ENCODE results near the gene SGF29.
"Not testable (repeated sequence)": the region's sequence is repeated elsewhere in the genome, so short reads cannot be mapped to it uniquely, and the experiment has no call there.

SGF29 gene

DNA sequence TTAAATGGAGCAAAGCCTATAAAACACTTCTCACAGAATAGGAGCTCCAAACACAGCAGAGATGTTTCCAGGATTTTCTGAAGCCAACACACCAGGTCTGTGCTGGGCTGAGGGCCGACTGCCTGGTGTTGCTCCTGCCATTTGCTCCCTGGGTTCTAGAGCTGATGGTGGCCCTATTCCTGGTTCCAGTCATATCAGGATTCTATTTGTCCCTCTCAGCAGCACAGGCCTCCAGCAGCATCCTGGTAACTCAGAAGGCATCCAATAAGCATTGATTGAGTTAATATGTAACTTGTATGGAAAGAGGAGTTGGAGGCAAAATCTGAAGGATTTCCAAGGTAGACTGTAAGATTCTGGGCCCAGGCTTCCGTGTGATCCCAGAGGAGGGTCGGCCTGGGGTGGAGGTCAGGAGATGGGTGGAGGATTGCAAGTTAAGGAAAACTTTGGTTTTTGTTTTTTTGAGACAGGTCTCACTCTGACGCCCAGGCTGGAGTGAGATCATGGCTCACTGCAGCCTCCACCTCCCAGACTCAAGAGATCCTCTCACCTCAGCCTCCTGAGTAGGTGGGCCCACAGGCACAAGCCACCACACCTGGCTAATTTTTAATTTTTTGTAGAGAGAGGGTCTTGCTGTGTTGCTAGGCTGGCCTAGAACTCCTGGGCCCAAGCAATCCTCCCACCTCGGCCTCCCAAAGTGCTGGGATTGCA is 20.6 kb upstream of the SGF29 start:
- DNase-seq (ENCODE audit: low read depth): no peak

DNA sequence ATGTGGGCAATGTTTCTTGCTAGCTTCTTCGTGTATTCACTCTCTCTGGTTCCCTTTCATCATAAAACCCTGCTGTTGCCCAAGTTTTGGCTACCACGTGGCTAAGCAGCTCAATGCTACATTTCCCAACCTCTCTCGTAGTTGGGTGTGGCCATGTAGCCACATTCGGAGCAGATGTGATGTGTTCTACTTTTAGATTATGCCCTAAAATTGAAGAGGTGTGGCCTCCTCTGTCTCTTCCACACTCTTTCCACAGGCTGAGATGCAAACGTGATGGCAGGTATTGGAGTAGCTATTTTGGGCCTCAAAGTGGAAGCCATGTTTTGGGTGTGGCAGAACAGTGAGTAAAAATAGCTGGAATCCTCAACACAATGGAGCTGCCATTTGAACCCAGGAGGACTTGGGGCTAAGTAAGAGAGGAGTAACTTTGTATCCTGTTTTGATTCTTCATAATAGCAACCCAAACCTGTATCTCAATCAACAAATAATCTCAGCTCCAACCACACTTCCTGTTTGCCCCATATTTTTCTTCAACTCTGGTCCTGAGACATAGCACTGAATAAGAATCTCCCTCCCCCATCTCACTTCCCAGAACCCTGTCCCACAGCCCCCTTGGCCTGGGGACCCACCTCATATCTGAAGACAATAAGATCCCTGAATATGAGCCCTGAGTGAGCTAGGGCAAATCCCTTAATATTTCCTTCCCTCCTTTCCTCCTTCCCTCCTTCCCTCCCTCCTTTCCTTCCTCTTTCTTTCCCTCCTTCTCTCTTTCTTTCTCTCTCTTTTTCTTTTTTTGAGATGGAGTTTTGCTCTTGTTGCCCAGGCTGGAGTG is 19.0 kb upstream of the SGF29 start:
- DNase-seq (ENCODE audit: low read depth): no peak

DNA sequence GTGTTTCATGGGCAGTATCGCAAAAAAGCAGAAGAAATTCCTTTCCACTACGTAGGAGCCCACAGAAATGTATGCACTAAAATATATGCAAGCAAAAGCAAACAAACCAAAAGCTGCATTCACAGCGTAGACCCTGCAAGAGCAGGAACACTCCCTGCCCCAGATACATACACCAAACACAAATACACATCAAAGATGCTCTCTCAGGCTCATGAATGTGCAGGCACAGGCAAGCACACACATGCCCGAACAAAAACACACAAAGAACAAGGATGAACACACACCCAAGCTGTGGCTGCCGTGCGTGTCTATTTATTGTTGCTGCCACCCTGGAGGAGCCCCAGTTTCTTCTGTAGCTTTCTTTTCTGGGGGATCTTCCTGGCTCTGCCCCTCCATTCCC is 16.6 kb upstream of the SGF29 start:
- DNase-seq (ENCODE audit: low read depth): no peak

DNA sequence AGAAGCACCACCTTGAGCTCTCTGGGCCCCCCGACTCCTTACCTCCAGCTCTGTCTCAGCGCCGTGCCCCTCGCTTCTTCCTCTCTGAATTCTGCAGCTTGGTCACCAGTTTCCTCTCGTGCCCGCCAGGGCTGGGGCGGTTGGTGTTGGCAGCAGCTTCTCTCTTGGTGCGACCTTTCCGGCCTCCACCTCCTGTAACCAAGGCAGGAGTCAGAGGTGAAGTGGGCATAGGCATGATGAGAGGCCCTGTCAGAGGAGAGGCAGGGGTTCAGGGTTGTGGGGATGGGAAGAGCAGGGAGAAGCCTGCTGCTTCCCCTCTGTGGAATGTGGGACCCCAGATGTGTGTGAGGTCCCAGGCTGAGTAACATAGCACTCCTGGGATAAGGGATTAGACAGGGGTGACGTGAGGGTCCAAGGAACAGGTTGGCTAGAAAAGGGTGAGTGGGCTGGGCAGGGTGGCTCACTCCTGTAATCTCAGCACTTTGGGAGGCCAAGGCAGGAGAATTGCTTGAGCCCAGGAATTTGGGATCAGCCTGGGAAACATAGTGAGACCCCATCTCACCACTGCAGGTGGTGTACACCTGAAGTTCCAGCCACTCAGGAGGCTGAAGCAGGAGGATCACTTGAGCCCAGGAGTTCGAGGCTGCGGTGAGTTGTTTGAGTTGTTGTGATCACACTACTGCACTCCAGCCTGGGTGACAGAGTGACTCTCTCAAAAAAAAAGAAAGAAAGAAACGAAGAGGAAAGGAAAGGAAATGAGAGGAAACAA is 15.6 kb upstream of the SGF29 start:
- no peak for DNase-seq (ENCODE audit: low read depth)

DNA sequence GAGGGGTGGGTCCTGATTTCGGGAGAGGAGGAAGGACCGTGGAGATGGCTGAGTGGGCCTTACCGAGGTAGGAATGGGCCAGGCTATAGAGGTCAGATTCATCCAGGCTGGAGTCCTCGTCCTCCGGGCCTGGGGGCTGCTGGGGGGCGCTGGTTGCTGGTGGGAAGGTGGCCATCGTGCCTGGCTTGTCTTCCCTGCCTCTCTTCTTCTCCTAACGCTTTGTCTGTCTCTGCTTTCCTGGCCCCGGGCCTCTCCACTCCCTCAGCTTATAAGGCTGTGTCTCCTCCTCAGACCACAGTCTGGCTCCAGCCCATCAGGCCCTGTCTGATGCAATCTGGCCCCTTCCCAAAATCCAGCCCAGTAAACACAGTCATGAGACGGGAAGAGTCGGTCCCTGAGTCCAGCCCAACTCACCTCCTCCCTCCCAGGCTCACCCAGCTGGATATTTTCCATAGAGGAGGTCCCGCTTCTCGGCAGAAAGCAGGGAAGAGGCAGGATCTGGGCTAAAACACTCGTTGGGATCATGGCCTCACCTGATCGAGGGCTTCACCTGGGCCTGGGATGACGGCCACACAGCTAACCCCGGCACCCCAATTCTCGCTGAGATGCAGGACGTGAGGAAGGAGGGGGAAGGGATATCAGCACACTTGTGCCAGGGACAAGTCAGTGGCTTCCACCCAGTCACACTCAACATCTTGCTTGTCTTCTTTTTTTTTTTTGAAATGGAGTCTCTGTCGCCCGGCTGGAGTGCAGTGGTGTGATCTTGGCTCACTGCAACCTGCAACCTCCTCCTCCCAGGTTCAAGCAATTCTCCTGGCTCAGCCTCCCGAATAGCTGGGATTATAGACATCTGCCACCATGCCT is 14.8 kb upstream of the SGF29 start, which contains the start of gene NUPR1:
TSS of gene NUPR1 (minus strand) at position 242 of the 864 bp plus-strand sequence. CDS start at position 175, 67 bp downstream.
- DNase-seq (ENCODE audit: low read depth): no peak

DNA sequence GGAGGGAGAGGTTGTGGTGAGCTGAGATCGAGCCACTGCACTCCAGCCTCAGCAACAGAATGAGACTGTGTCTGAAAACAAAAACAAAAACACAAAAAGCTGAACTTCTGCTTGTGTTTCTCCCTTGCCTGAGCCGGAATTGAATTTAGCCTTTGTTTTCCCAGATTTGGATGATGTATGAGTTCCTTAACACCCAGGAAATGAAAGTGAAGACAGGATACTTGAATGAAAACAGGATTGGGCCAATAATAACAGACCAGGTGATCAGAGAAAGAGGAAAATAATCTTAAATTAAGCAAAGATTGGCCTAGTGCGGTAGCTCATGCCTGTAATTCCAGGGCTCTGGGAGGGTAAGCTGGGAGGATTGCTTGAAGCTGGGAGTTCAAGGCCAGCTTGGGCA is 13.4 kb upstream of the SGF29 start:
- no peak for DNase-seq (ENCODE audit: low read depth)

DNA sequence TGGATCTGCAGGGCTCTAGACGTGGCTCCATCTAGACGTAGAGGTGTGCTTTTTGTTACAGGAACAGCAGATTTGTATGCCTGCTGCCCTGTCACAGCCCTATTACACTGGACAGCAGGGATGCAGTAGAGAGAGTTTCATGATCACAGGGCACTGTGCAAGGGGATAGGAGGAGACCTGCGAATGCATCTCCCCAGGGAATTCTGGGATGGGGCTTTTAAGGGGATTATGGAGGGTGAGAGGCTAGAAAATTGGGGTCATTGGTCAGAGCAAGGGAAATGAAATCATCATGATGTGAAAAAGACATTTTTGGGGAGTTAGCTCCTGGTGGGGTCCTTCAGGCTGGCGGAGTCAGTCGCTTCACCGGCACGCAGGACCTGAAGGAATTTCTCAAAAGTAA is 11.1 kb upstream of the SGF29 start:
- DNase-seq (ENCODE audit: low read depth): no peak

DNA sequence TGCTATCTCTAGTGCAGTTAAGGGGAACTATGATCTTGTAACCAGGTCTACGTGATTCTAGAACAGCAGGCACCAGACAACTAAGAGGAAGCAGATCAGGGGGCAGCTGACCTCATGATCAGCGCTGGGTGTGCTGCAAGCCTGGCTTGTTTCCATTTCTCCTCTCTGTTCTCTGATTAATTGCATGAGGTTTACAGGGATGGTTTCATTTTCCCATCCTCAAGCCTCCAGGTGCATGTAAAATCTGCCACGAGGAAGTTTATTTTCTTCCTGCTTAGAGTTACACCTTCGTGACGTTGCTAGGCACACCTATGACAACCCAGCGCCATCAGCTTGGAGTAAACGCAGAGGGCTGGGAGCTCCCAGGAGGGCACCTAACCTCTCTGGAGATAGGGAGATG is 10.6 kb upstream of the SGF29 start:
- no peak for DNase-seq (ENCODE audit: low read depth)

DNA sequence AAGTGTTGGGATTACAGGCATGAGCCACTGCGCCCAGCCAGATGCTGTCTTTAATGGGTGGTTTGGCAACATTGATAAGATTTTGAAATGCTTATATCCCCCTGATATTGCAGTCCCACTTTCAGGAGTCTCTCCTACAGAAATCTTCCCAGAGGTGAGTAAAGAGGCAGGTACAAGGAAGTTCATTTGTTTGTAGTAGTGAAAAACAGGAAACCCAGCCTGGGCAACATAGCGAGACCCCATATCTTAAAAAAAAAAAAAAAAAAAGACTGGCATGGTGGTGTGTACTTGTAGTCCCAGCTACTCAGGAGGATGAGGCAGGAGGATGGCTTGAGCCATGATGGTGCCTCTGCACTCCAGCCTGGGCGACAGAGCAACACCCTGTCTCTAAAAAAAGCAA is 8.7 kb upstream of the SGF29 start:
- no peak for DNase-seq (ENCODE audit: low read depth)

DNA sequence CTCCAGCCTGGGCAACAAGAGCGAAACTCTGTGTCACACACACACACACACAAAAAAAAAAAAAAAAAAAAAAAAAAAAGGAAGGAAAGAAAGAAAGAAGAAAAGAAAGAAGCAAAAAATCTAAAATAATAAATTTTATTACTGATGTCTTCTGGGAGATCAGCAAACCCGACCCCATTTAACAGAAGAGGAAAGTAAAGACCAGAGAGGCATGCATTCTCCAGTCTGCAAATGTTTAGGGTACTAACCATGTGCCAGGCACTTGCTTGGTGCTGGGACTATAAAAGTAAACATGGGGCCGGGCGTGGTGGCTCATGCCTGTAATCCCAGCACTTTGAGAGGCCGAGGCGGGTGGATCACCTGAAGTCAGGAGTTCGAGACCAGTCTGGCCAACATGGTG is 7.8 kb upstream of the SGF29 start:
- not testable (repeated sequence) for DNase-seq (ENCODE audit: low read depth)

DNA sequence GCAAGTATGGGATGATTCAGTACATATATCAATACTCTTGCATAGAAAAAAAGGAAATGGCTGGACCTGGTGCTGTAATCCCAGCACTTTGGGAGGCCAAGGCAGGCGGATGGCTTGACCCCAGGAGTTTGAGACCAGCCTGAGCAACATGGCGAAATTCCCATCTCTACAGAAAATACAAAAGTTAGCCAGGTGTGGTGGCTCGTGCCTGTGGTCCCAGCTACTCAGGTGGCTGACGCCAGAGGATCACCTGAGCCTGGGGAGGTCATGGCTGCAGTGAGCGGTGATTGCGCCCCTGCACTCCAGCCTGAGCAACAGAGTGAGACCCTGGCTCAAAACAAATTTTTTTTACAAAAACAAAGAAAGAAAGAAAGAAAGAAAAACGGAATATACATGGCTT is 7.1 kb upstream of the SGF29 start:
- no peak for DNase-seq (ENCODE audit: low read depth)

DNA sequence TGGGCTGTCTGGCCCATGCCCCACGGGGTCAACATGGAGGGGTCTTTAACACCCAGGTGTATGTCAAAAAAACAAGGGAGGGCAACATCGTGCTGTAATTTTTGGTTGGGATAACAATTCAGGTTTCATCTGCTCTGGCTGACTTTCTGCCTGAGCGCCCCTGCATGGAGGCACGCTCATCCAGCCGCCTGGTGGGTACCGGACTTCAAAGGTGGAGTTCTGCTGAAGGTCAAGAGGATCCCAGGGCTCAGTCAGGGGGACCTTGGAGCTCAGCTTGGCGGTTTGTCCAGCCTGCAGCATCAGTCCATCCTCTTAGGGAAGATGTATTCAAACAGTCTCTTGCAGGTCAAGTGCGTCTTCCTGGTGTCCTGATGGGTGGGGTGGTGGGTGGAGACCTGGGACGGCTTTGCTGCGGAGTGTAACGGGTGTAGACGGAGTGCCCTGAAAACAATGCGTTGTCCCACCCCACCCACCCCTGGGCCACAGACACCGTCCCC is 5.4 kb upstream of the SGF29 start:
- DNase-seq (ENCODE audit: low read depth): no peak

DNA sequence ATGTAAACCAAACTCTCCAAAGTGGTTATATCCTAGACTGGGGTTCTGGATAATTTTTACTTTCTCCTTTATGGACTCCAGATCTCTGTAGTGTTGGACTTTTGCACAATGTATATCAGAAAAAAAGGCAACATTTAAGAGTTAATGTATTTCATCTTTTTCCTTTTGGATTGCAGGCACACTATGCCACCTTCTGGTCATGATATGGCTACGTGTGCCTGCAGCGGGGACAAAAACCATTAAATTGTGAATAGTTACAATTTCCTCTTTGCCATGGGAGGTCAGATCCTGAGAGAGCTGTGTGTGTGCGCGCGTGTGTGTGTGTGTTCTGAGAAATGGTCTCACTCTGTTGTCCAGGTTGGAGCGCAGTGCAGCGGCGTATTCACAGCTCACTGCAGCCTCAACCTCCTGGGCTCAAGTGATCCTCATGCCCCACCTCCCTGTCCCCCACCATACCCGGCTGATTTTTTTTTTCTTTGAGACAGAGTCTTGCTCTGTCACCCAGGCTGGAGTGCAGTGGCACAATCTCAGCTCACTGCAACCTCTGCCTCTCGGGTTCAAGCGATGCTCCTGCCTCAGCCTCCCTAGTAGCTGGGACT is 4.3 kb upstream of the SGF29 start:
- DNase-seq (ENCODE audit: low read depth): no peak

DNA sequence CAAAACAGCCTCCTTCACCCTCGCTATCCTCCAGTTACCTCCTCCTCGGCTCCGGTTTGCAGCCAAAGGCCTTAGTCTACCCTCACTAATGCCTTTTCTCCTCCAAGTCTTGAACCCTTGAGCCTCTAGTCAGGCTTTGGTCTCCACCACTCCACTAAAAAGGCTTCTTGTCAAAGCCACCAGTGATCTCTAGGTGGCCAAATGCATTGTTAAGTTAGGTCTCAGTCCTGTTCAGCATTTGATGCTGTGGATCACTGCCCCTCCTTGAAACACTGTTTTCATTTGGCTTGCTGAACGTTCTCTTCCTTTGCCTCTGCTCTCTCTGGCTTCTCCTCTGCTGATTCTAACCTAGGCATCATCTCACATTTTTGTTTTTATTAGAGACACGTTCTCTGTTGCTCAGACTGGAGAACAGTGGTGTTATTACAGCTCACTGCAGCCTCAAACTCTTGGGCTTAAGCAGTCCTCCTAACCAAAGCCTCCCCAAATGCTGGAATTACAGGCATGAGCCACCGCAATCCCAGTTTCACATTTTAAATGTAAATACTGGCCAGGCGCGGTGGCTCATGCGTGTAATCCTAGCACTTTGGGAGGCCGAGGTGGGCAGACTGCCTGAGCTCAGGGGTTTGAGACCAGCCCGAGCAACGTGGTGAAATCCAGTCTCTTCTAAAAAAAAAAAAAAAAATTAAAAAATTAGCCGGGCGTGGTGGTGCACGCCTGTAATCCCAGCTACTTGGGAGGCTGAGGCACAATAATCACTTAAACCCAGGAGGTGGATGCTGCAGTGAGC is 1.1 kb downstream of the SGF29 start:
- DNase-seq (ENCODE audit: low read depth): no peak

DNA sequence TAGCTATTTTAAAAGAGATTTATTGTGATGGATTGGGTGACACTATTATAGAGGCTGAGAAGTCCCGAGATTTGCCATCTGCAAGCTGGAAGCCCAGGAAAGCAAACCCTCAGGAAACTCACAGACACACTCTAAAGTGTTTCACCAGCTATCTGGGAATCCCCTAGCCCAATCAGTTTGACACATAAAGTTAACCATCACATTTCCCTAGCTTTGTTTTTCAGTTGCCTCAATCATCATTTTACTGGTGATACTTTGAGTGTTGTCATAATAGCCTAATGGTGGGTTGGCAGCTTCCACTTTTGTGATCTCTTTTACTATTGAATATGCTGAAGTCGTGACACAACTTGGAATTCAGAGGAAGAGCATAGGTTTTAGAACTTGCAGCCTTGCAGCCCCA is 1.8 kb downstream of the SGF29 start:
- no peak for DNase-seq (ENCODE audit: low read depth)

DNA sequence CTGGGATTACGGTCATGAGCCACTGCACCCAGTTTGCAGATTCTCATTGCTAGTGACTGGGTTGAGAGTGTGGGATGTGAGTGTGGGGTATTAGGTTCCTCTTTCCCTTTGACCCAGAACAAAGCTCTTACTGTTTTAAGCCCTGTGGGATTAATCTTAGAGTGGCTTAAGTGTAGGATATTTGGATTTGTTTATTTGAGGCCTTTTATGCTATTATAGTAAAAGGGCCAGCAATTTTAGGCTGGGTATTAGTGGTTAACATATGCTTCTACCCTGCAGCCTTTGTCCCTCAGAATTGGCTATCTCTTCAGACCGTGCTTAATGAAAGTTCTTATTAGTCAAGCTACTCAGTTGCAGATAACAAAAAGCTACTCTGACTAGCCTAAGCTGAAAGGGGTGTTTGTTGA is 3.2 kb downstream of the SGF29 start:
- no peak for DNase-seq (ENCODE audit: low read depth)

DNA sequence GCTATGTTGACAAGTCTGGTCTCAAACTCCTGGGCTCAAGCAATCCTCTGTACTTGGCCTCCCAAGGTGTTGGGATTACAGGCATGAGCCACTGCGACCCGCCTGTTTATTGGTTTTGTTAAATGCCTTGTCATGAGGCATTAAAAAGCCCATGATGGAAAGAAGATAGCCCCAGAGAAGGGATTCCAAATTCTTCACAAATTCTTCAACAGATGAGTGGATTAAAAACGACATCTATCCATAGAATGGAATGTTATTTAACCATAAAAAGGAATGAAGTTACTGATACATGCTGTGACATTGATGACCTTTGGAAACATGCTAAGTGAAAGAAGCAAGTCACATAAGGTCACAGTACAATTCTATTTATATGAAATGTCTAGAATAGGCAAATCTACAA is 4.7 kb downstream of the SGF29 start:
- DNase-seq (ENCODE audit: low read depth): no peak

DNA sequence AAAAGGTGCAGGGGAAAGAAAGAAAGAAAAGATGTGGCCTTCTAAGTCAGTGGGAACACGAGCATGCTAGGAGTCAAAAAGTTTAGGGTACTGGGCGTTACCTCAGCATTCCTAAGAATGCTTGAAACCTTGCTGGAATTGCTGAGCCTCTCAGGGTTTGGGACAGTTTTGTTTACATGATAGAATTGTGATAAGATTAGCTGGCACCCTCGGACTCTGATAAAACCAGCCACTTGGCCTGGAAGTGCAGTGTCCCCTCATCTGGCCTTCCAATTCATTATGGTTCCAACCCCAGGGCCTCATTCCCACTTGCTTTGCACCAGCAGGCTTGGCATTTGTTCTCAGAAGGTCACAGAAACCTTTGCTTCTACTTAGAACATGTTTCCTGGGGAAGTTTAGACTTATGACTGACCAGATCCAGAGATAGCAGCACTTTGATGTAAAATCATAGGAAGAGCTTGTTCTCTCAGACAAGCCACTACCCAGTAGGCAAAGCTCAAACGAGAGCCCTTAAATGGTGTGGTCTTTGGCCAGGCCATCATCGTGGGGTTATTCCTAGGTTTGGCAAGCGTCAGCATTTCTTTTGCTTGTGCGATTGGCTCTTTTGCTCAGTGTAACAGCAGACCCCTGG is 8.0 kb downstream of the SGF29 start:
- no peak for DNase-seq (ENCODE audit: low read depth)

DNA sequence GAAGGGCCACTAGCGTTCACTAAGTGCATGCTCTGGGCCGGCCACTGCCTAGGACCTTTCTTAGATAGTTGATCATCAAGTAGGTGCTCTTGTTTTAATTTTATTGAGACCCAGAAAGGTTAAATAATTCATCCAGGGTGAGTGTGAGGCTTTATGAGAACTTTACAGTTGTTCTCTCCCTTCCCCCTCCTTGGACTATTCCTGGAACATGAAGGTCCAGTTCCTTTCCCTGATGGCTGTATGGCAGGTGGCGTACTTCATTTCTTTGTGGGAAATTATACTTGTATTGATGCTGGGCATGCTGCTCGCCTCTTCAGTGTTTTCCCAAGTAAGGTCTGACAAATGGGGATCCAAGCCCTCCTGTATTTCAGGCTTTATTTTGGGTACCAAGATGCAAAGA is 8.5 kb downstream of the SGF29 start:
- no peak for DNase-seq (ENCODE audit: low read depth)

DNA sequence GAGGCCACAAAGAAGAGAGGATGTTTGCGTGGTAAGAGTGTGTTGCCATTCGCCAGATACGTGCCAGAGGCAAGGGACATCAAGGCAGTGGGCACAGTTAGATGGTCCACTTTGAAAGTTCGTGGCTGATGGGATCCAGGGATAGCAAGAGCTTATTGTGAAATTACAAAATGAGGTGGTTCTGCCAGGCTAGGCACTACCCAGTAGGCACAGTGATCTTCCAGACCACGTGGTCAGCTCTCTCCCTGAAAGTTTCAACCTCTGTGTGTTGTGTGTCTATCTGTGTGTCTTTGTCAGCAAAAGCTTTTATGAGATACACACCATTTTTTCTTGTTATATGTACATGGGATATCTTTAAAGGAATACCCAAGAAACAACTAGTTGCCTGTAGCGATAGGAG is 9.5 kb downstream of the SGF29 start:
- no peak for DNase-seq (ENCODE audit: low read depth)

Data from stimulated activated CD8-positive, alpha-beta memory T cell treated with anti-CD3 and anti-CD28 coated beads, Interleukin-12 subunit alpha, Interleukin-12 subunit beta, amount 100 ng/mL, for 4 hours (primary cell).